SIG-M5 (cell line): ENCODE results near the gene BCL11B.

Source experiments
- DNase-seq: peaks from one replicate; lab custom pipeline; 2025; lab: John Stamatoyannopoulos, UW

Gene BCL11B

DNA sequence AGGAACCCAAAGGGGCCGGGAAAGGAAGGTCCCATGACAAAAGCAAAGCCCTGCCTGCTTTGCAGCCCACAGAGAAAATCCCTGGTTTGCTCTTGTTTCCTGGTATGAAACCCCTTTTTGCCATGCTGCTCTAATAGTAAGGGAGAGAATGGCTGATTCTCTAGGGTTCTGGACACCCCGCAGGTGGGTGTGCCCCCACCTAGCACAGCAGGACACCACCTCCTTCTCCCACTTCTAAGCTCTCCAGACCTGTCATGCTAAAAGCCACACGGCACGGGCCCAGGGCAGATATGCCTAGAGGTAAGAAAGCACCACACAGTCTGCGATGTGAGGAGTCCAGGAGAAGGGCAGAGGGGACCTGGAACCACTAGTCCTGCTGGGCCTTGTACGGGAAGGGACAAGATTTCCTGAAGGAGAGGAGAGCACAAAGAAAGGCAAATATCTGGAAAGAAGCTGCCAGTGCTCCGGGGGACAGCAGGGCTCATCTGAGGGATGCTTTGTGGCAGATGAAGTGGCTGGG, 113.3 kb downstream of the BCL11B start:
- no peak for DNase-seq

DNA sequence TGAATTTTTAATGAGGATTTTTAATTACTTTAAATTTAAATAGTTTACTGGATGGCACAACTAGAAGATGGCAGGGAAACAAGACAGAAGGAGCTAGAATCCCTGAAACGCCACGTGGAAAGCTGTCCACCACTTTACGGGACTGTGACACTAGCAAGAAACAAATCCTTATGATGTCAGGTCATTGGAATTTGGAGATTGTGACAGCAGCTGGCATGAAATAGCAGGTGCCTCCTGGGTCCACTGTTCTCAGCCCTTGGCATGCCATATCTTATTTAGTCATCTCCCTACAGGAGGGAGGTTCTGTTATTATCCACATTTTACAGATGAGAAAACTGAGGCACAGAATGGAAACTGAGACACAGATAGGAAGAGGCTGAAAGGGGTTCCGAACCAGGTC, 113.8 kb downstream of the BCL11B start:
- DNase-seq: no peak

DNA sequence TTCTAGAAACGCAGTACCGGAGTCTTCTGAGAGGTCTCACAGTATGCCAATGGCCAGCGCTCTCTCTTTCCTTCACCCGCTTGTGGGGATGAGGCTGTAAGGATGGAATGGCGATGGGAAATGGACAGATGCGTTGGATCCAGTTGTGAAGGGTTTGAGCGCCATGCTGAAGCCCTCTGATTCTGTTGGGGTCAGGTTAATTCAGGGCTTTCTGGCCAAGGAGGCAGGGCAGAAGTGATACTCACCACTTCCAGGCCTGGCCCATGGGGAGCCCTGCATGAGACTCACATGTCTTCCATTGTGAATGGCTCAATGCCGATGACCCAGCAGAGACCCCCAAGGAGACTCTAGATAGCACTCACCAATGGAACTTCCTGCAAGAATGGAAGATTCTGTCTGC, 114.3 kb downstream of the BCL11B start:
- no peak for DNase-seq

DNA sequence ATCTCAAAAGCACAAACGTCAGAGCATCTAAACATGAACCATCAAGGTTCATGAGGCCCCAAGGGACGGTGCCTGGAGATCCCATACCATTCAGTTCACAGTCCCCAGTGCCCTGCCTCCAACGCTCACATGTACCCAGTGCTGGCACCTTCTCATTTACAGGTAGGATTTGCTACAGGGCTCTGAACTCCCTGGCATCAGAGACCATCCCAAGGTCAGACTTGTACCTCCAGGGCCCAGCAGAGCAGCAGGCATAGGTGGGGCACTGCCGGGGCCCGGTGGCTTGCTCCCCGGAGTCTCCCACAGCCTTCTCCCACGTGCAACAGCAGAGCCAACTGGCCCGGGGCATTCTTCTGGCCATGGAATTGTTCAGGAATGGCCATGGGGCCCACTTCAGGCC, 114.8 kb downstream of the BCL11B start:
- DNase-seq: no peak

DNA sequence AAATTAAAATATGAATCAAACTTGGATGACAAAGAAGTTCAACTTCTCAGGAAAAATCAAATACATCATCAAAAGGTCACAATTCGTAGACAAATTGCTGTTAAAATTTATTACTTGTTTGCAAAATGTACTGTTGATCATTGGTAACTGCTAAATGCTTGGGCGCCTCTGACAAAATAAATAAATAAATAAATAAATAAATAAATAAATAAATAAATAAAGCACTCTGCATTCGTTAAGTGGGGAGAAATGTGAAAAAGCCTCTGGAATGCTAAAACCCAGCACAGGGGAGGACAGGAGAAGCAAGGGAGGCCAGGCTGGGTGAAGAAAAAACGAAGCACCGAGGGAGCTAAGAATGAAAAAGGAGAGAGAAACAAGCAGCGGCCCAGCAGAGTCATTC, 115.2 kb downstream of the BCL11B start:
- DNase-seq: no peak

DNA sequence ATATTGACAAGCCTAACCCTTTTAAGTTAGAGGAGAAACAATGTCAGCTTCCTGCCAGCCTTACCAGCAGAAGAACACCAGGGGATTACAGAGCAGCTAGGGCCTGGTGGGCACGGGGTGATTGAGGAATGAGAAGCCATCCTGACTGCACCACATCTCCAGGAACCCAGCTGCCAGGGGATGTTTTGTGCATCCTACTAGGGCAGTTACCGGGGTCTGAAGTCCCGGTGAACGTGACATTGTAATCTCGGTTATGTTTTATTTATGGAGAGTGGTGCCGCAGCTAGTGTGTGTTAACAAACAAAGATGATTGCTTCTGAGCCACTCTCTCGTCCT, 115.9 kb downstream of the BCL11B start:
- DNase-seq: no peak

DNA sequence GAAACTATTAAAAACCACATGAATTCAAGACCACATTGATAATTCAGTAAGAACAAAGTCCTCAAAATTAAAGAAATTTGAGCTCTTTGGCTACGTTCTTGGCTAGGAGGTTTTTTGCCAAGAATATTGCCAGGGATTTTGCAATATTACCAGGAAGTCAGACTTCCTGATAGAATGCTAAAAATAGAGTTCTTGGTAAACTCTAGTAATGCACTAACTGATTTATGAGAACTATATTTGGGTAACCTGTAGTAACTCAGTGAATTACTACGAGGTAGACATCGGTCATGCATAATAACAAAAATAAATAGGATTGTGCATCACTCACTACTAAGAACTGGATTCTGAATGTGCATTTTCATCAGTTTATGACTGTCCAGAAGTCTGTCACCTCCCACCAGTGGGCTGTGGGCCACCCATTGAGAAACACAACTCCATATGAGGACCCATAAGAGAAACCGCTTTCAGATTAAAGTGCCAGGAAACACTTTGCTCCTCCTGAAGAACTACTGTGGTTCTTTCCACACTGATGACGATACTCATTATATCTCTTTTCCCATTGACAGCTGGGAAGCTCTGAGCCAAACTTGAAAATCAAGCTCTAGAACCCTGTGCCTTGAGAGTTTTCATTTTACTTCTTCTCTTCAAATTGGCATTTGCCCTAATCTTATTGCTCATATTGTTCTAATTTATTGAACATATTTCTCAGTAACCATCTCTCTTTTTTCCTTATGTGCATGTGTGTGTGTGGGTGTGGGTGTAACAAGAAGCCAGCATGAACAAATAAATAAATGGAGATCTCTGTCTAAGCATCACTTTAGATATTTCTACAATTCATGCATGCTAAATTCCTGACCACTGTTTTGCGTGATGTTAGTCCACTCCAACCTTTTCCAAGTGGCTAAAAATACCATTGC, 116.6 kb downstream of the BCL11B start:
- DNase-seq: no peak

DNA sequence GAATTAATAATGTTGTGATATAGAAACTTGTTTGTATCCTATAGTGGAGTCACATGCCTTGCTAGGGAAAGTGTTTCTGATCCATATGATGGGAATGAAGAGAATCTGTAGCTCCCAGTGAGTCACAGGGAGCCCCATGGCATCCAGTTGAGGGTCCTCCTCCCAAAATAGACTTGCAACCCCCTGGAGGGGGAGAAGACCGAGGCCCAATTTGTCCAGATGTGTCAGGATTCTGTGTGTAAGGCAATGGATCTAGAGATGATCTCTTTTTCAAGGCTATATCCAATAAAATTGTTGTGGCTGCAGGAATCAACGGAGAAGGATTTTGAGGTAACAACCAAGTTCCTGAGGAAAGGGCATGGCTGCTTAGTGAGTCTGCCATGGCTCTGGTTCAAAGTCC, 121.8 kb downstream of the BCL11B start:
- no peak for DNase-seq

DNA sequence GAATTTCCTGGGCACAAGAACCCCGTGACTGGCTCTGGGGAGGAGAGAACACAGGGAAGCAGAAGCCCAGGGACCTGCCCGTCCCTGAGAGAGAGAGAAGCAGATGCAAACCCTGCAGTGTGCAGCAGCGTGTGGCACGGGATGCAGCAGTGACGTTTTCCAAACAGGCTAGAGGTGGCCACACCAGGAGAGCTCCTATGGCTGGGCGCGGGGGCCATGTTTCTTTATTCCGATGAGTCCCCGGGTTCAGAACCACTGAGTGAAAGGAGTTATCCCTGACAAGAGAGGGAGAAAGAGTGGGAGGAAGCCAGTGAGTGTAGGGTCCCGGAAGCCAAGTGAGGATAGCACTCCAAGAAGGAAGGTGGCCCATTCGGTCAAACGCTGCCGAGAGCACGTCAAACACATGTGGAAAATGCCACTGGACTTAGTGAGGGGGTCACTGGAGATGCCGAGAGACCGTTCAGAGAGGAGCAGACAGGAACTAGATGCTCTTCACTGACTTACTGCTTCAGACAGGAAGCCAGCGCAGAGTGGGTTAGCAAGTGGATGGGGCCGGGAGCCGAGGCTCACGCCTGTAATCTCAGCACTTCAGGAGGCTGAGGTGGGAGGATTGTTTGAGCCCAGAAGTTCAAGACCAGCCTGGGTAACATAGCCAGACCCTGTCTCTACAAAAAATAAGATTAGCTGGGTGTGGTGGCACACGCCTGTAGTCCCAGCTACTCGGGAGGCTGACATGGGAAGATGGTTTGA, 123.0 kb downstream of the BCL11B start:
- no peak for DNase-seq

DNA sequence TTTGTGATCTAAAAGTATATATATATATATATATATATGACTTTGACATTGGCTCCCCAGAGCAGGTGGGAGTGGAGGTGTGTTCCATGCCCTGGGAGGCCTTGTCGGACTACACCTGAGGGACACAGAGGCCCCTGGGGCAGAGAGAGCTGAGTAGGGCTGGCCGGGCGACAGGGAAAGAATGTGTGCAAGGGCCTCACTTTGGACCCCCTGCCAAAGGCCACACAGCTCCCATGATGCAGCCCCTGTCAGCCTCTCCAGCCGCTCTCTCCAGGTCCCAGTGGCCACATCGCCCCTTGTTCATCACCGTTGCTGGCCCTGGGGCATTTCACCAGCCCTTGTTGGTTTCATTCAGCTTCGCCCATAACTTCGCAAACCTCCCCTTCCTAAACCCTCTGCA, 123.9 kb downstream of the BCL11B start:
- no peak for DNase-seq

DNA sequence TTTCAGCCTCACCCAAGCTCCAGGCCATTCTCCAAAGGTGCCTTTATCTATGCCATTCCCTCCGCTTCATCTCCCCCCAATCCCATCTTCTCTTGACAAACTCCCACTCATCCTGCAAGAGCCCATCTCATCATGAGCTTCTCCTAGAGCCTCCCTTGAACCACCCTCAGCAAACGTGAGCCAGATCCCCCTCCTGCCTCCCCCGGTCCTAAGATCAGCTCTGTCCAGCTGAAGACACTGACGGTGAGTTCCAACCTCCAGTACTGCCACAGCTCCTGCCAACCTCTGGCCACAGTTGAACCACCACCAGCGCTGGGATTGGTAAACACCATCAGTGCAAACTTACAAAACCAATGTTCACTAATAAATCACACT, 124.6 kb downstream of the BCL11B start:
- no peak for DNase-seq

DNA sequence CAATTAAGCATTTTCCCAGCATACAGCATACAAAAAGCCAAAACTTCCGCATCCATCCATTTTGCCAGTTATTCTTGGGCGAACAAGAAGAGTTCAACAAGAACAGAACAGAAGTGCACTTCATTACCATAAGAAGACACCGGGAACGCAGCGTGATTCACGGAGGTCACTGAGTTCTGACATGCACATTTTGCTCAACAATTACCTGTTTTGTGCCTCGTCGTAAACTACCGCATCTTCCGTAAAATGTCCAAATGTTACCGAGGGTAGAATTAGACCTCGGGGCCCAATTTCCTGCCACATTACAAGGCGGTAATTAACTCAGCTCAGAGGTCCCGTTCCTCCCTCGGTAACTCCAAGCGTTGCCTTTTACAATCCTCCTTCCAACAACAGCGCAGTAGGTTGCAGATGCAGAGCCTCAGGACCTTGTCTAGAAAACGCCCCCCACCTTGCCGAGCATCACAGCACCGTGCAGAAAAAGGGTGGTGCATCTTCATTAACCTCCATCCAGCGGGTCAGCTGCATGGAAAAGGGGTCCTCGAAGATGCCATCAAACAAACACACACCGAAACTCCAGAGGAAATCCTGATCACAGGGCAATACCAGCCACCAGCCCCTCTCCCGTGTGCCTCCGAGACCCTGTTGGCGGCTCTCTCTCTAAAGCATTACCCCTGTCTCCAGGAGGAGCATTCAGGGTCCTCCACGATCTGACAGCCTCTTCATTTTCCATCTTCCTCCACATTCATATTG, 125.2 kb downstream of the BCL11B start:
- DNase-seq: no peak

DNA sequence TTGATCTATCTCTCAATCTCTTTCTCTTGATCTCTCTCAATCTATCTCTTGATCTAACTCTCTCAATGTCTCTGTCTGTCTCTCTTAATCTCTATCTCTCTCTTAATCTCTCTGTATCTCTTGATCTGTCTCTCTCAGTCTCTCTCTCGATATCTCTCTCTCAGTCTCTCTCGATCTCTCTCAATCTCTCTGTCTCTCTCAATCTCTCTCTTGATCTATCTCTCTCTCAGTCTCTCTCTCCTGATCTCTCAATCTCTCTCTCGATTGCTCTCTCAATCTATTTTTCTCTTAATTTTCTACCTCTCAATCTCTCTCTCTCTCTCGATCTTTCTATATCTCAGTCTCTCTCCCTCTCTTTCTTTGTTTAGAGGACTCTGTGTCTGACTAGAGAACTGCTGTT, 126.7 kb downstream of the BCL11B start:
- no peak for DNase-seq

DNA sequence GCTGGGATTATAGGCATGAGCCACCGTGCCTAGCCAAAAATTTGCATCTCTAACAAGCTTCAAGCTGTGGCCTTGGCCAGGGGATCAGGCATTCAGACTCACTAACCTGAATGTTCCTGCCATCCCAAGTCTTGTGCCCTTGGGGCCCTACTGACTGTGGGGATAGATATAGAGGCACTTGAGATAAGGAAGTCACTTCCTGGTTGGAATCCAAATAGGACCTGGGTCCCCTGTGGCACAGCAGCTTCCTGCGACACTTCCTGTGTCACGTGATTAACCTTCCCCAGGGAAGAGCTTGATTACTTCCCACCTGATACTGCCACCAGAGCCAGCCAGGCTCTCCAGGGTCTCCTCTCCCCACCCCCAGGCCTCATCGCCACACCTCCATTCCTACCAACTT, 128.2 kb downstream of the BCL11B start:
- no peak for DNase-seq

DNA sequence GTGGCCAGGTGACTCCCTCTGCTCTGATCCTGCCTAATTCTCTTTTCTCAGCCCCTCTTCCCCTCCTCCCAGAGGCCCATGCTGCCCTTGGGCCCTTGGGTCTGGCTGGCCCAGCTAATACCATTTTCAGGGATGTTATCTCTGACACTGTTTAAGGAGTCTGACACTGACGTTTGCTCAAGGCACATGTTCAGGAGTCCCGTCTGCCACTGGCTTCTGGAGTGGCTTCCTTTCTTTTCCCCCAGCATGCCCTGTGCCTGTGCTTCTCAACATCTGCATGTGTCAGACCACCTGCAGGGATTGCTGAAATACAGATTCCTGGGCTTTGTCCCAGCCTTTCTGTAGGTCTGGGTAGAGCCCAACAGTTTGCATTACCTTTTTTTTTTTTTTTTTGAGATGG, 128.9 kb downstream of the BCL11B start:
- DNase-seq: no peak

DNA sequence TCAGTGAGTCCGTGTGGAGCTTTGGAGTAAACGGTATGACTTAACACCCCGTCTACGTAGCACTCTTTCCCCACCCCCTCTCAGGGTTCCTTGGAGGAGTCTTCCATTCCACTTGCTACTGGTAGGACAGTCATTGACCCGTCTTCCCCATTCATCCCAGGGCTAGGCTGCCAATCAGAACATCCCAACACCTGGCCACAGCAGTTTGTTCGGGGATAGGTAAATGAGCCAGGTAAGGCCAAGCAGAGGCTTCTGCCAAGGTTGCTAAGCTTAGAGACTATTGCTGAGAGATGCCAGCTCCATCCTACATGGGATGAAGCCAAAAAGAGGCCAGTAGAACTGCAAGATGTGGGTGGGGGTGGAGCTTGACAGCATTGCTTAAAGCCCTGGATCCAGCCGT, 130.8 kb downstream of the BCL11B start:
- DNase-seq: no peak

DNA sequence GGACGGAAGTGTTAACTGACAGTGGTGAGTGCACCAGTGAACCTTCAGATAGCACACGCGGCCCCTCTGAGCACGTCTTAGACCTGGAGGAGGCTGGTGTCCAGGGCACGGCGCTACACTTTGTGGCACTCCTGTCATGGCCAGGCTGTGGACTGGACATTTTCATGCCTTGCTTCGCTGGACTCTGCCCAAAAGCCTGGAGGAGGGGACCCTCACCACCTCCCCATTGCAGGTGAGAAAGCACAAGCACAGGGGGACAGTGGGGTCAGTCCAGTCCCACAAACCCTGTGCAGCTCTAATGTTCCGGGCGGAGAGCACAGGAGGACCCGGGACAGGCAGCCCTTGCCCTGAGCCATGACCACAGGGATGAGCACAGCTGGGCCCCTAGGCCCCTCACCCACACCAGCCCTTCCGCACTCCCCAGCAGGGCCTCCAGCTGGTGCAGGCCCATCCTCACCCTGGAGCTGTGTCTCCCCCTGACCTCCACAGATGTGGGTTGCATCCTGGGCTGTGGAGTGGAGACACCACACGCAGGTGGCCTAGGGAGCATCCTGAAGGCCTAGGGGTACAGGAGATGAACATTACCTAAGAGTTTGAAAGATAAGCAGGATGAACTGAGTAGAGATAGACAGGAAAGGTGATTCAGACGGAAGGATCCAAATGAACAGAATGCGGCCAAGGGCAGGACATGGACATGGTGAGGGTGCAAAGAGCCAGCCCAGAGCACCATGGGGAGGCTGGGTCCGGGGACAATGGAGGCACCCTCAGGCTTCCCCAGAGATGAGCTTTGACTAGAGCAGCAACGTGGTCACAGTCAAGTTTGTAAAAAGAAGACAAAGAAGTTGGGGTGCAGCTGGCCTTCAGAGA, 132.8 kb downstream of the BCL11B start:
- DNase-seq: no peak

DNA sequence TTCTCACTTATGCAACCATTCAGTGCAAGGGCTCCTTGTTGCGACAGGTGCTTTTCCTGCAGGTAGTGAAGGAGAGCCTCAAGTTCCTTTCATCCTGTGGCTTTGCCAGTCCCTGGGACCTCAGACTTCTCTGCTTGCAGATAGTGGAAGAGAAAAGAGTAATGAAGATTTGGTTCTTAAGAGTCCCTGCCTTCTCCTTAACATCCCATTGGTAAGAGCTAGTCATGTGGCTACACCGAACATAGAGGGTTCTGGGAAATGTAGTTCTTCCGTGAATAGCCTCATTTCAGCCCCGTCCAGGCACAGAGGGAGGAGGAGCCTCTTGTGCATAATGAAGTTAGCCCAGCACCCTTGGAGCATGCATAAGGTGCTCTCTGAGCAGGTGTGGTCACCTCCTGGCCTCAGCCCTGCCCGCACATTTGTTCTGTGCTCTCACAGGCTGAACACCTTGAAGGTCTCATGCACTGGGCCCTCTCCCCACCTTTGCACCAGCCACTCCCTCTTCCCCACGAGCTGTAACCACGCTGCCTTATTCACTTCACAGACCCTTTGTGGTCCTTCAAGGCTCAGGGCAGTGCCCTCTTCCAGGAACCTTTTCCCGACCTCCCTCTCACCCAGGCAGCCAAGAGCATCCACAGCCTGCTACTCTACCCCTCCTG, 134.0 kb downstream of the BCL11B start:
- no peak for DNase-seq

DNA sequence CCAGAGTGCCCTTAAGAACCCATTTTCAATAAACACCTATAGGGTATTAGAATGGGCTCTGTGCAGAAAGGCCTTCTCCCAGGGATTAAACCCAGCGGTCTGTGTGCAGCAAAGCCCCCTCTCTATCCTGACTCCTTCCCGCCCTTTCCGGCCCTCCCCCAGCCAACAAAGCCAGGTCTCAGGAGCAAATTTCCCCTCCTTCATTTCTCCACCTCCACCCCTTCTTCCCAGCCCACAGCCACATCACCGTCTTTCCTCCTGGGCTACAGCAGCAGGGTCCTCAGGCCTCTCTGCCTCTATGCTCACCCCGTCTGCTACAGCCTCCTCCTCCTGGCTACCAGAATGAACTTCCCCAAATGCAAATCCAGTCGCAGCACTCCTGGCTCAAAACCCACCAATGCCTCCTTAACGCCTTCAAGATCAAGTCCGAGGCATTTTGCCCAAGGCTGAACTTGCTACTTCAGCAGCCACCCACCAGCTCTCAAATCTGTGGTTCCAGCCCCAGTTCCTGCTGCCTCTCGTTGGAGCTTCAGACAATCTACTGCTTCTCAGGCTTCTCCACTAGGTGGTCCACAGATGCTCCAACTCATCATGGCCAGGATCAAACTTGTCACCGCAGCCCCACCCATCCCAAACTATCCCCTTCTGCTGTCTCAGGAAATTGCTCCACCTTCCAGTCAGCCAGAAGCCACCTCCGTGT, 134.8 kb downstream of the BCL11B start:
- no peak for DNase-seq

DNA sequence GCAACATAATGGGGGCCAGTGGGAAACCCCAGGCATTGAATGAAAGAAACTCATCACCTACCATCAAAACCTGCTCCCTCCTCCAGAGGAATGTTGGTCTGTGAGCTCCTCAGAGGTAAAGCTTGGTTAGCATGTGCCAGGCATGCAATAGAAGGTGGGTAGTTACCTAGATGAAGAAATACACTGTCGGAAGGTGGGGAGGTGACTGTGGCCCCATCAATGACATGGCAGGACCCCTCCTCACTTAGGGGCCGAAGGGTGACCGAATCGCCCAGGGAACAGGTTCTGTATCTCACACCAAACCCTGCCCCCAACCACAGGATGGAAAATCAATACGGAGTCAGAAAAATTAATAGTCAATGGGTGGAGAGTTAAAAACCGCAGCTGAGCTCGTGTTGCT, 135.6 kb downstream of the BCL11B start:
- DNase-seq: no peak

DNA sequence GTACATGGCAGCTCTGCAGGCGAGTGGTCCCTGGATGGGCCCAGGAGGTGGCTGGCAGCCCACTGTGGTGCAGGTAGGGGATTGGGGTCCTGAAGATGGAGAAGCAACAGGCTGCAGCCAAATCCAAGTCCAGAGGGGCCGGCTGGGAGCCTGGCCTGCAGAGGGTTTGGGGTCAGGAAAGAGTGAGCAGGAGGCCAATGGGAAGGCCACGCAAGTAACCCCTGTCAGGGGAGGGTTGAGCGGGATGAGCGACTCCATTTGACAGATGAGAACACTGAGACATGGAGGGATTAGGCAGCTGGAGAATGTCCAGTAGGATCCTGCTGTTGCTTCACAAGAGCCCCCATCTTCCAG, 136.0 kb downstream of the BCL11B start:
- DNase-seq: no peak
